Osteoblast (primary cell): ENCODE measurements around the gene LRRC19. TPM values are rescaled to one million over a fixed set of nuclear protein-coding genes. Genes with fewer than 3 reads are reported as not detected.

Experiments
- DNase-seq: peaks from one replicate; pipeline ENCODE4 v3.0.0; 2011; ENCODE audit warnings: low spot score, mixed read lengths; ENCODE audit not compliant: insufficient read length; ENCODE audit errors: missing footprints
- H2AFZ ChIP-seq: 2 replicates; pipeline ENCODE4 v1.6.0; 2011; ENCODE audit warnings: mild to moderate bottlenecking, low read length
- H3K27ac ChIP-seq: 2 replicates; pipeline ENCODE4 v1.5.1; 2011; ENCODE audit warnings: mild to moderate bottlenecking, low read depth, low read length, moderate library complexity
- H3K27me3 ChIP-seq: 2 replicates; pipeline ENCODE4 v1.6.0; 2012; ENCODE audit warnings: mild to moderate bottlenecking, control low read depth, inconsistent platforms, low read length, moderate library complexity; ENCODE audit not compliant: insufficient read depth
- H3K36me3 ChIP-seq: 2 replicates; pipeline ENCODE4 v1.5.1; 2011; ENCODE audit warnings: mild to moderate bottlenecking, low read length, control low read depth, moderate library complexity; ENCODE audit not compliant: insufficient read depth
- H3K4me1 ChIP-seq: 2 replicates; pipeline ENCODE4 v1.5.1; 2011; ENCODE audit warnings: mild to moderate bottlenecking, low read length, control low read depth, moderate library complexity; ENCODE audit not compliant: insufficient read depth
- H3K4me2 ChIP-seq: 2 replicates; pipeline ENCODE4 v1.6.0; 2011; ENCODE audit warnings: mild to moderate bottlenecking, low read length; ENCODE audit not compliant: insufficient read depth
- H3K4me3 ChIP-seq: fragments of 200-600 bp; sonication (generic); 3 replicates; pipeline ENCODE4 v1.5.1; 2012; ENCODE audit warnings: mild to moderate bottlenecking, low read length, inconsistent platforms; ENCODE audit not compliant: insufficient read depth
- H3K79me2 ChIP-seq: 2 replicates; pipeline ENCODE4 v1.6.0; 2012; ENCODE audit warnings: mild to moderate bottlenecking, low read length, control low read depth, inconsistent platforms; ENCODE audit not compliant: insufficient read depth
- H3K9me3 ChIP-seq: 2 replicates; pipeline ENCODE4 v1.5.1; 2011; ENCODE audit warnings: low read depth, low read length, control low read depth
- H4K20me1 ChIP-seq: 2 replicates; pipeline ENCODE4 v1.6.0; 2012; ENCODE audit warnings: mild to moderate bottlenecking, low read length, control low read depth; ENCODE audit not compliant: insufficient read depth
- total RNA-seq: library from RNA; depleted of rRNA; stranded (reverse); fragments of >200 nt; gene quantifications from 2 replicates; pipeline ENCODE4 v1.2.3, GENCODE V29; 2012
- TF ChIP-seq, protein P1 (sequence below): IDR thresholded peaks from 2 replicates; pipeline ENCODE4 v1.5.1; 2011; ENCODE audit warnings: mild to moderate bottlenecking, low read depth, low read length, moderate library complexity; ENCODE audit errors: extremely low read depth

LRRC19 gene
- total RNA-seq, 1 donor = under 0.01 TPM

DNA sequence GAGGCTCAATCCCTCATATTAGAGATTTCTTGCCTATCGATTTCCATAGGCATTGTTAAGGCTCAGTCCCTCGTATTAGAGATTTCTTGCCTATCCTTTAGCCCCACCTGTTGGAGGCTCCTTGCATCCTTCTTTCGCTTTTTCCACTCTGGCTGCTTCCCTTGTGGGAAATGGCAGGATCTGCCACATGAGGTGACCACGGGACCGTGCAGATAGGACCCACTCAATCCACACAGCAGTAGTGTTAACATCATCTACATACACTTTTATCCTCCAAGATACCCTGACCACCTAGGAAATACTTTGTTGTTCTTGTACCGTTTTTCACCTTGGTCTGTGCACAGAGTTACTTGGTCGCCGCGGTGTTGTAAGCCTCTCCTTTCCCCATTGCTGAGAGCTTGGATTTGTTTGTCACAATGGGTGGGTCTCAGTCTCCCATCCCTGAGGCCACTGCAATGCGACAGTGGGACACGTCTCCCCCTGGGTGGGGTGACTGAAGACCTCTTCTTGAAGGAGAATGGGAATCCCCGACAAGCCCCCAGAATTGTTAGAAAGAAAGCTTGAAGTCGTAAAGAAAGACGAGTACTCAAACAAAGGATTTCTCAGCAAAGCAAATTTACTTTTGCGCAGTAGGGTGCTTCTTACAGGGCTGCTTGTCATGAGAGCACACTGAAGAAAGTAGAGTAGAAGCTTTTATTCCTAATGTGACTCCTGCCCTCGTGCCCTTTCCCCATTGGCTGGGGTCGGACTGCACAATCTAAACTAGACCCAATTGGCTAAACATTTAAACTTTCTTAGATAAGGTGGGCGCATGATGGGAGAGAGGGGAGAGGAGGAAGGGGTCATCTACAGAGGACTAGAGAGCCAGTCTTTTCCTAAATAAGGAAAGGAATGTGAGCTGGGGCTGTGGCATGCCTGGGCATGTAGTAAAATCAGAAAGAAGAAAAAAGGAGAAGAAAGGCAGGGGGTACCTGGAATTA lies 29.5 kb downstream of the LRRC19 start:
- TF ChIP-seq, protein P1, sequence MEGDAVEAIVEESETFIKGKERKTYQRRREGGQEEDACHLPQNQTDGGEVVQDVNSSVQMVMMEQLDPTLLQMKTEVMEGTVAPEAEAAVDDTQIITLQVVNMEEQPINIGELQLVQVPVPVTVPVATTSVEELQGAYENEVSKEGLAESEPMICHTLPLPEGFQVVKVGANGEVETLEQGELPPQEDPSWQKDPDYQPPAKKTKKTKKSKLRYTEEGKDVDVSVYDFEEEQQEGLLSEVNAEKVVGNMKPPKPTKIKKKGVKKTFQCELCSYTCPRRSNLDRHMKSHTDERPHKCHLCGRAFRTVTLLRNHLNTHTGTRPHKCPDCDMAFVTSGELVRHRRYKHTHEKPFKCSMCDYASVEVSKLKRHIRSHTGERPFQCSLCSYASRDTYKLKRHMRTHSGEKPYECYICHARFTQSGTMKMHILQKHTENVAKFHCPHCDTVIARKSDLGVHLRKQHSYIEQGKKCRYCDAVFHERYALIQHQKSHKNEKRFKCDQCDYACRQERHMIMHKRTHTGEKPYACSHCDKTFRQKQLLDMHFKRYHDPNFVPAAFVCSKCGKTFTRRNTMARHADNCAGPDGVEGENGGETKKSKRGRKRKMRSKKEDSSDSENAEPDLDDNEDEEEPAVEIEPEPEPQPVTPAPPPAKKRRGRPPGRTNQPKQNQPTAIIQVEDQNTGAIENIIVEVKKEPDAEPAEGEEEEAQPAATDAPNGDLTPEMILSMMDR = peak; percentile 80
- H3K4me3 ChIP-seq = no peak overlapping the region
- no peaks in the 10 kb centered on the region for H3K36me3 ChIP-seq
- DNase-seq = no peak
- no peaks in the 10 kb centered on the region for H4K20me1 ChIP-seq
- peaks cover 5% of the 10 kb centered on the region for H3K4me1 ChIP-seq
- no peaks in the 10 kb centered on the region for H3K79me2 ChIP-seq
- H3K9me3 ChIP-seq = no peaks in the 10 kb centered on the region
- peak overlapping the region; percentile 55 for H3K4me2 ChIP-seq
- peak overlapping the region; percentile 32 for H3K27ac ChIP-seq
- peak overlapping the region; percentile 44 for H2AFZ ChIP-seq
- H3K27me3 ChIP-seq = no peaks in the 10 kb centered on the region

DNA sequence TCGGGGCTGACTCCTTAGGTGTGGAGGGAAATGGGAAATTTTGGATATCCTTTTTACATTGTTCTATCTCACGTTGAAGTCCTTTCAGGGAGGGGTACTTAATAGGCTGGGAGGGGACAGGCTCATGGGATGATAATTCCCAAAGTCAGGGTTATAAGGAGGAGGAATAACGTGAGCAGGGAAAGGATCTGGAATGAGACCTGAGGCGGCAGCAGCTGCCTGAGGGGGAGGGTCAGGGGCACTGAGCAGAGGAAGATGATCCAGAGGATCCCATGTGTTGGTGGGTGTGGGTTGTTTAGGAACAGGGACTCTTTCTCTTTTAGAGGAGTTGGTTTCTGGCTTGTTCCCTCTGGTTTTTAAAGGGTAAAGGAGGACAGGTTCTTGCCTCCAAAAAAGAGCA lies 30.5 kb downstream of the LRRC19 start:
- Histone ChIP-seq H2AFZ (no peak overlapping the region), H3K9me3 (no peaks in the 10 kb centered on the region)

DNA sequence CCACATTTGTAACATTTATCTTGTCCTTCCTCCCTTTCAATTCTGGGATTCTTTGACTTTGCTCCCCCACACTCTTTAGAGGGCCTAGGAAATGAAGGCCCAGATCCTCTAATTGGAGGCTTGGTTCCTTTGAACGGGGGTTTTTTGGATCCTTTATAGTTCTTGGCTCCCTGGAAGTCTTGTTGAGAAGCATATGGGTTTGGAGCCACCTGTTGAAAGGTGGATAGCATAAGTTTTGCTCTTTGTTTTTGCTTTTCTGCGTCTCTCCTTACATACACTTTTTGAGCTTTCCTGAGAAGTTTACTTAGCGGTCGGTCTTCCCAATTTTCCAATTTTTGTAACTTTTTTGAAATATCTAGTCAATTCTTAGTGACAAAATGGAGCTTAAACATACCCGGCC lies 31.5 kb downstream of the LRRC19 start:
- Histone ChIP-seq H3K9me3 (no peaks in the 10 kb centered on the region), H3K27me3 (no peaks in the 10 kb centered on the region), H3K4me2 (no peak overlapping the region), H3K79me2 (peaks cover 3% of the 10 kb centered on the region), H3K27ac (no peak overlapping the region), H4K20me1 (no peaks in the 10 kb centered on the region), H3K4me3 (no peak overlapping the region), H3K4me1 (peaks cover 5% of the 10 kb centered on the region), H3K36me3 (no peaks in the 10 kb centered on the region), H2AFZ (no peak overlapping the region)
- TF ChIP-seq, protein P1 = no peak
- DNase-seq = no peak

More for the DNA sequence above, 30.5 kb downstream of the LRRC19 start:
- TF ChIP-seq, protein P1 = no peak
- Histone ChIP-seq H3K4me3 (no peak overlapping the region), H3K4me1 (peaks cover 5% of the 10 kb centered on the region), H3K27ac (no peak overlapping the region), H4K20me1 (no peaks in the 10 kb centered on the region), H3K4me2 (no peak overlapping the region), H3K79me2 (peaks cover 3% of the 10 kb centered on the region), H3K27me3 (no peaks in the 10 kb centered on the region), H3K36me3 (no peaks in the 10 kb centered on the region)
- DNase-seq = no peak

DNA sequence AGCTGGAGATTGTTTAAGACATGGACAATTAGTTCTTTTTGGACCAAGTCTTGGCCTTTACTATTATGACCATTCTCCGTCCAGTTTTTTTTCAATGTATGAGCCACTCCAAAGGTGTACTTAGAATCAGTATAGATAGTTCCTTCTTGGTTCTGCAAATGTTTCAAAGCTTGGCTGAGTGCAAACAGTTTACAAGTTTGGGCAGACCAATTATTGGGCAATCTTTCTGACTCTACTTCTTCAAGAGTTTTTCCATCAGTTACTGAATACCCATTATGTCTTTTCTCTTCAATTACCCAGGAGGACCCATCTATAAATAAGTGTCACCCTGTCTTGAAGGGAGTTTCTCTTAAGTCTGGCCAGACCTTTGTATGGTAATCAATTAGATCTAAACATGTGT lies 33.8 kb downstream of the LRRC19 start:
- Histone ChIP-seq H2AFZ (no peak overlapping the region), H3K4me2 (no peak overlapping the region), H3K4me3 (no peak overlapping the region), H3K27ac (no peak overlapping the region), H3K9me3 (no peaks in the 10 kb centered on the region), H3K27me3 (no peaks in the 10 kb centered on the region), H3K4me1 (peaks cover 4% of the 10 kb centered on the region), H3K79me2 (peaks cover 3% of the 10 kb centered on the region), H4K20me1 (no peaks in the 10 kb centered on the region), H3K36me3 (no peaks in the 10 kb centered on the region)
- TF ChIP-seq, protein P1 = no peak
- no peak for DNase-seq
